CD14-positive monocyte (primary cell): ENCODE data around the gene ZNF143. TPM values are rescaled to one million over a fixed set of nuclear protein-coding genes. Genes with fewer than 3 reads are reported as not detected.
A peak's percentile ranks its signal among the peaks of the same experiment; 100 is the strongest.

Experiments
- DNase-seq, 3 donors: peaks; one replicate each; pipeline ENCODE4 v3.0.0-alpha.2; 2011 to 2022
- H2AFZ ChIP-seq: 2 replicates; pipeline ENCODE4 v1.6.0; 2012; ENCODE audit warnings: mild to moderate bottlenecking, low read depth, low read length, inconsistent platforms; ENCODE audit not compliant: insufficient read depth, poor library complexity, severe bottlenecking
- H3K27ac ChIP-seq, 2 donors: 1 replicate in 1 of 2; 2 replicates in 1 of 2; pipeline ENCODE4 v1.5.1; 2012 to 2013; ENCODE audit warnings: low read length in 2 of 2, control low read depth in 1 of 2, inconsistent platforms in 1 of 2, low read depth in 1 of 2, mild to moderate bottlenecking in 1 of 2
- H3K27me3 ChIP-seq, 2 donors: one replicate each; pipeline versions ENCODE4 v1.6.0 to v1.6.1; 2011 to 2013; ENCODE audit warnings: low read length in 2 of 2; ENCODE audit not compliant: control insufficient read depth in 2 of 2, insufficient read depth in 2 of 2
- H3K36me3 ChIP-seq, 2 donors: replicated peaks in 1 of 2; 1 replicate in 1 of 2; 2 replicates in 1 of 2; pipeline versions ENCODE4 v1.5.1 to v1.6.1; 2012 to 2013; ENCODE audit warnings: low read length in 2 of 2, control low read depth in 1 of 2, inconsistent platforms in 1 of 2, mild to moderate bottlenecking in 1 of 2; ENCODE audit not compliant: insufficient read depth in 2 of 2, control insufficient read depth in 1 of 2
- H3K4me1 ChIP-seq, 2 donors: 1 replicate in 1 of 2; 2 replicates in 1 of 2; pipeline versions ENCODE4 v1.5.1 to v1.6.1; 2012 to 2013; ENCODE audit warnings: low read length in 2 of 2, control low read depth in 1 of 2, inconsistent platforms in 1 of 2, mild to moderate bottlenecking in 1 of 2, moderate library complexity in 1 of 2; ENCODE audit not compliant: insufficient read depth in 2 of 2, control insufficient read depth in 1 of 2
- H3K4me2 ChIP-seq: replicated peaks from 2 replicates; pipeline ENCODE3; 2012; ENCODE audit warnings: low read length, moderate library complexity, mild to moderate bottlenecking; ENCODE audit not compliant: poor library complexity, severe bottlenecking; ENCODE audit errors: extremely low read depth
- H3K4me3 ChIP-seq, 3 experiments: fragments of 200-600 bp in 1 of 3; sonication (generic) in 1 of 3; replicated peaks in 1 of 3; 1 replicate in 2 of 3; 2 replicates in 1 of 3; pipeline ENCODE4 v1.5.1; 2011 to 2013; ENCODE audit warnings: low read length in 3 of 3, mild to moderate bottlenecking in 3 of 3, control low read depth in 2 of 3, low read depth in 2 of 3, inconsistent platforms in 1 of 3, moderate library complexity in 1 of 3
- H3K79me2 ChIP-seq: 2 replicates; pipeline ENCODE4 v1.6.0; 2012; ENCODE audit warnings: mild to moderate bottlenecking, control low read depth, inconsistent platforms, low read length, moderate library complexity; ENCODE audit not compliant: insufficient read depth
- H3K9ac ChIP-seq: 2 replicates; pipeline ENCODE4 v1.6.0; 2017; ENCODE audit warnings: low read length, mild to moderate bottlenecking; ENCODE audit not compliant: insufficient read depth, poor library complexity, severe bottlenecking
- H3K9me3 ChIP-seq, 2 donors: replicated peaks in 1 of 2; 1 replicate in 1 of 2; 2 replicates in 1 of 2; pipeline versions ENCODE4 v1.5.1 to v1.6.1; 2012 to 2013; ENCODE audit warnings: low read length in 2 of 2, control low read depth in 1 of 2; ENCODE audit not compliant: control insufficient read depth in 1 of 2, insufficient read depth in 1 of 2
- H4K20me1 ChIP-seq: 2 replicates; pipeline ENCODE4 v1.6.0; 2012; ENCODE audit warnings: mild to moderate bottlenecking, low read length, control low read depth, moderate library complexity; ENCODE audit not compliant: insufficient read depth
- H3K27ac Mint-ChIP-seq, 7 donors: one replicate each; pipeline ENCODE4 v1.8.0; 2020; ENCODE audit warnings: mild to moderate bottlenecking in 7 of 7, mixed read lengths in 7 of 7, moderate library complexity in 6 of 7, inconsistent platforms in 2 of 7
- H3K27me3 Mint-ChIP-seq, 3 donors: one replicate each; pipeline ENCODE4 v1.8.0; 2021 to 2022; ENCODE audit warnings: low read depth in 3 of 3, mild to moderate bottlenecking in 3 of 3, mixed read lengths in 3 of 3, moderate library complexity in 3 of 3, inconsistent platforms in 1 of 3
- H3K36me3 Mint-ChIP-seq, 2 donors: one replicate each; pipeline ENCODE4 v1.8.0; 2020; ENCODE audit warnings: mixed read lengths in 2 of 2, inconsistent platforms in 1 of 2, mild to moderate bottlenecking in 1 of 2
- H3K4me1 Mint-ChIP-seq: one replicate; pipeline ENCODE4 v1.8.0; 2020; ENCODE audit warnings: mild to moderate bottlenecking, mixed read lengths
- H3K4me3 Mint-ChIP-seq, 2 donors: one replicate each; pipeline ENCODE4 v1.8.0; 2020; ENCODE audit warnings: mild to moderate bottlenecking in 2 of 2, mixed read lengths in 2 of 2, moderate library complexity in 1 of 2
- H3K9me3 Mint-ChIP-seq, 7 donors: one replicate each; pipeline ENCODE4 v1.8.0; 2020 to 2022; ENCODE audit warnings: mixed read lengths in 7 of 7, mild to moderate bottlenecking in 6 of 7, moderate library complexity in 6 of 7, inconsistent platforms in 2 of 7
- CTCF ChIP-seq: fragments of 200-600 bp; IDR thresholded peaks from one replicate; pipeline ENCODE4 v1.8.0; 2022; ENCODE audit warnings: antibody characterized with exemption, mild to moderate bottlenecking
- WGBS: methylation state at CpG from one replicate; pipeline ENCODE4 v1.1.5; 2013; ENCODE audit warnings: missing lambda C conversion rate; ENCODE audit not compliant: insufficient coverage; 5-methylcytosine and 5-hydroxymethylcytosine counted together
- intact Hi-C, 2 donors: fragments of 100-400 bp; cut with micrococcal nuclease; formaldehyde crosslinking; loops; one replicate each; pipeline versions ENCODE4 v1.15.0 to v1.15.1; 2023
- polyA plus RNA-seq, 3 donors: library from polyadenylated mRNA; depleted of rRNA in 1 of 3; unstranded in 2 of 3; stranded (reverse) in 1 of 3; fragments of 300-500 nt in 2 of 3; fragments of >200 nt in 1 of 3; fragmentation: Illumina TruSeq in 2 of 3; gene quantifications; 1 replicate in 2 of 3; 2 replicates in 1 of 3; pipeline ENCODE4 v1.2.3, GENCODE V29; 2012 to 2021

The ZNF143 gene
- polyA plus RNA-seq, 3 donors = 26.8 to 30.5 (median 30.1) TPM

GRCh38 chr11:9573775-9574621, 113.2 kb downstream of the ZNF143 start:
- H3K79me2 ChIP-seq = peaks cover 50% of the 10 kb centered on the region
- peaks cover 0 to 1% of the 10 kb centered on the region in 2 donors for H3K36me3 Mint-ChIP-seq
- H3K4me2 ChIP-seq = peak overlapping the region; percentile 85
- intact Hi-C loops = loop anchor here in 1 of 2 donors (2.0 to 10.0 kb wide), 4 partner anchors 37 to 181 kb away; partner anchors contain the start of gene SWAP70
- peak overlapping the region; percentile 74 to 93 (median 78) for H3K4me3 ChIP-seq
- H3K27ac ChIP-seq = no peak overlapping the region
- under 1% methylated on average over 122 of the region's 122 CpGs for WGBS
- peak overlapping the region; percentile 66 for H3K9ac ChIP-seq
- H3K9me3 ChIP-seq = no peaks in the 10 kb centered on the region
- no peaks in the 10 kb centered on the region for H4K20me1 ChIP-seq
- no peaks in the 10 kb centered on the region for H3K27me3 ChIP-seq
- H3K4me1 Mint-ChIP-seq = peaks cover 37% of the 10 kb centered on the region
- H3K4me1 ChIP-seq = peaks cover 10 to 27% of the 10 kb centered on the region in 2 donors
- no peaks in the 10 kb centered on the region for H3K9me3 Mint-ChIP-seq
- peak overlapping the region; percentile 97 to 98 for H3K4me3 Mint-ChIP-seq
- H3K27me3 Mint-ChIP-seq = peaks cover 0 to 3% (median 0%) of the 10 kb centered on the region in 3 donors
- DNase-seq = peak in 1 of 3 donors; percentile 13
- H2AFZ ChIP-seq = peak overlapping the region; percentile 83
- no peaks in the 10 kb centered on the region for H3K36me3 ChIP-seq
- peak overlapping the region in 1 of 7 donors; percentile 60 for H3K27ac Mint-ChIP-seq
- no peak for TF ChIP-seq CTCF

- Histone ChIP-seq H4K20me1 (no peaks in the 10 kb centered on the region), H3K36me3 (no peaks in the 10 kb centered on the region), H2AFZ (peak overlapping the region; percentile 83), H3K9ac (peak overlapping the region; percentile 66), H3K27me3 (no peaks in the 10 kb centered on the region), H3K4me2 (peak overlapping the region; percentile 85), H3K9me3 (no peaks in the 10 kb centered on the region), H3K4me1 (peaks cover 10 to 27% of the 10 kb centered on the region in 2 donors), H3K4me3 (peak overlapping the region; percentile 74 to 93 (median 78)), H3K27ac (peak overlapping the region in 1 of 2 donors; percentile 0), H3K79me2 (peaks cover 58% of the 10 kb centered on the region)
- Mint-ChIP-seq H3K36me3 (peaks cover 1 to 3% of the 10 kb centered on the region in 2 donors), H3K27me3 (peaks cover 0 to 3% (median 0%) of the 10 kb centered on the region in 3 donors), H3K9me3 (no peaks in the 10 kb centered on the region), H3K27ac (peak overlapping the region in 6 of 7 donors; percentile 20 to 79 (median 66)), H3K4me3 (peak overlapping the region; percentile 97 to 98), H3K4me1 (peaks cover 33% of the 10 kb centered on the region)
- WGBS = 0% methylated on average over 31 of the region's 43 CpGs
- intact Hi-C loops = loop anchor here in 1 of 2 donors (2.0 to 10.0 kb wide), 4 partner anchors 37 to 180 kb away; partner anchors contain the start of gene SWAP70
- DNase-seq = peak in 1 of 3 donors; percentile 8
- TF ChIP-seq CTCF = no peak
Measured at GRCh38 chr11:9574622-9575259, 113.9 kb downstream of the ZNF143 start.
